Spleen (tissue), 11 donors: Measurements from ENCODE around the gene KDM5B. TPM values are rescaled to one million over a fixed set of nuclear protein-coding genes. Genes with fewer than 3 reads are reported as not detected.

Experiments used
- DNase-seq: peaks from one replicate; pipeline ENCODE4 v3.0.0-alpha.2; 2020
- H3K27ac ChIP-seq, 8 donors: fragments of 200-600 bp; sonication (generic) in 7 of 8; 1 replicate in 4 of 8; 2 replicates in 4 of 8; pipeline versions ENCODE4 v1.5.0 to v1.8.0; 2016 to 2021; ENCODE audit warnings: inconsistent platforms in 4 of 8, mild to moderate bottlenecking in 4 of 8, moderate library complexity in 1 of 8
- H3K27me3 ChIP-seq, 7 donors: fragments of 200-600 bp; sonication (generic) in 6 of 7; replicated peaks in 1 of 7; 1 replicate in 4 of 7; 2 replicates in 3 of 7; pipeline versions ENCODE4 v1.5.0 to v1.8.0; 2016 to 2021; ENCODE audit warnings: inconsistent platforms in 3 of 7, mild to moderate bottlenecking in 1 of 7
- H3K36me3 ChIP-seq, 6 donors: fragments of 200-600 bp; sonication (generic) in 5 of 6; 1 replicate in 4 of 6; 2 replicates in 2 of 6; pipeline versions ENCODE4 v1.5.0 to v1.8.0; 2016 to 2021; ENCODE audit warnings: inconsistent platforms in 2 of 6
- H3K4me1 ChIP-seq, 6 donors: fragments of 200-600 bp; sonication (generic) in 5 of 6; 1 replicate in 3 of 6; 2 replicates in 3 of 6; pipeline versions ENCODE4 v1.5.0 to v1.8.0; 2016 to 2021; ENCODE audit warnings: inconsistent platforms in 3 of 6
- H3K4me3 ChIP-seq, 8 donors: fragments of 200-600 bp; sonication (generic) in 7 of 8; 1 replicate in 4 of 8; 2 replicates in 4 of 8; pipeline versions ENCODE4 v1.5.0 to v1.8.0; 2016 to 2021; ENCODE audit warnings: inconsistent platforms in 4 of 8, mild to moderate bottlenecking in 4 of 8, moderate library complexity in 2 of 8
- H3K9me3 ChIP-seq, 8 donors: fragments of 200-600 bp; sonication (generic) in 7 of 8; 1 replicate in 4 of 8; 2 replicates in 4 of 8; pipeline versions ENCODE4 v1.5.0 to v1.8.0; 2016 to 2021; ENCODE audit warnings: inconsistent platforms in 4 of 8
- CTCF ChIP-seq, 11 experiments: fragments of 200-600 bp in 7 of 11; fragments of 450-650 bp in 4 of 11; sonication (generic) in 4 of 11; IDR thresholded peaks in 8 of 11; conservative IDR thresholded peaks in 3 of 11; 1 replicate in 7 of 11; 2 replicates in 4 of 11; pipeline versions ENCODE4 v1.4.0 to v1.8.0; 2016 to 2021; ENCODE audit warnings: antibody characterized with exemption in 11 of 11, inconsistent platforms in 4 of 11, mild to moderate bottlenecking in 1 of 11
- POLR2A ChIP-seq, 3 donors: fragments of 450-650 bp; IDR thresholded peaks; one replicate each; pipeline ENCODE4 v1.5.1; 2017; ENCODE audit warnings: antibody characterized with exemption in 3 of 3, mild to moderate bottlenecking in 1 of 3
- POLR2AphosphoS5 ChIP-seq, 3 donors: sonication (generic); formaldehyde crosslinking; IDR thresholded peaks; one replicate each; pipeline ENCODE4 v1.5.1; 2017; ENCODE audit warnings: antibody characterized with exemption in 3 of 3
- WGBS, 5 donors: extraction: QIAGEN DNeasy Blood & Tissue Kit in 3 of 5; methylation state at CpG; one replicate each; pipeline versions ENCODE4 v1.1.5 to v1.1.7; 2013 to 2018; 5-methylcytosine and 5-hydroxymethylcytosine counted together
- intact Hi-C: fragments of 100-400 bp; cut with DNase I; formaldehyde crosslinking; loops from one replicate; pipeline ENCODE4 v1.15.0; 2023; ENCODE audit warnings: low total_unique reads
- polyA plus RNA-seq, 3 donors: library from polyadenylated mRNA; stranded (reverse); fragments of 200-250 nt; gene quantifications; one replicate each; pipeline ENCODE4 v1.2.1, GENCODE V29; 2013
- total RNA-seq, 7 donors: library from RNA; depleted of rRNA in 3 of 7; stranded (reverse); fragments of >200 nt in 3 of 7; fragmentation: NEBNext Ultra II Directional in 4 of 7; extraction: Animal tissue kit (Norgen Biotek cat#: 25700) in 4 of 7; gene quantifications; one replicate each; pipeline versions ENCODE4 v1.1.0 to v1.2.1, GENCODE V29; 2016 to 2021
- donor health status: healthy with polysubstance abuse.
- donor health status: DM: no; HTN: no; CAD: no; lungs with moderate emphysema.
- donor health status: DM: no; HTN: no; CAD: no.
- donor health status: Bipolar disorder and iron deficiency.
- donor health status: healthy.
- donor health status: DM: no; HTN: no; CAD: no.
- donor health status: DM: yes; HTN: yes; CAD: no.

Gene KDM5B
- total and polyA plus RNA-seq, 10 donors: 7.7 to 71.9 (median 52.3) TPM

GRCh38 chr1:202710070-202711045 lies 97.9 kb downstream of the KDM5B start, which contains the start of gene SYT2:
SYT2 (minus strand) TSS chr1:202710454; CDS start chr1:202605772, 104,682 bp downstream.
- Histone ChIP-seq H3K9me3 (no peaks in the 10 kb centered on the region), H3K36me3 (no peaks in the 10 kb centered on the region), H3K27ac (no peak within 1 kb of the TSS), H3K27me3 (peaks cover 6 to 90% (median 46%) of the 10 kb centered on the region in 7 donors), H3K4me1 (peaks cover 5 to 17% (median 13%) of the 10 kb centered on the region in 6 donors), H3K4me3 (peak within 1 kb of the TSS in 6 of 8 donors; percentile 4 to 50 (median 16))
- TF ChIP-seq POLR2AphosphoS5 (IDR thresholded peaks at IDR 0.05) (no peak), POLR2A (IDR thresholded peaks at IDR 0.05) (no peak), CTCF (IDR thresholded peaks at IDR 0.05 in 8 of 11, conservative IDR thresholded peaks at IDR 0.05 in 3 of 11) (no peak)
- 5 to 12% (median 7%) methylated on average over 35 to 64 of the region's 64 CpGs for WGBS, 5 donors
- intact Hi-C loops: loop anchor here (10.0 kb wide), 1 partner anchor 526 kb away; no protein-coding TSS in a partner anchor
- DNase-seq: peak; percentile 75

- 2 to 7% (median 6%) methylated on average over 22 to 34 of the region's 34 CpGs for WGBS, 5 donors
- peak; percentile 53 for DNase-seq
- peaks cover 6 to 90% (median 46%) of the 10 kb centered on the region in 7 donors for H3K27me3 ChIP-seq
- no peaks in the 10 kb centered on the region for H3K36me3 ChIP-seq
- peaks cover 5 to 17% (median 13%) of the 10 kb centered on the region in 6 donors for H3K4me1 ChIP-seq
- H3K27ac ChIP-seq: no peak overlapping the region
- intact Hi-C loops: loop anchor here (10.0 kb wide), 1 partner anchor 525 kb away; no protein-coding TSS in a partner anchor
- no peaks in the 10 kb centered on the region for H3K9me3 ChIP-seq
- TF ChIP-seq POLR2AphosphoS5 (IDR thresholded peaks at IDR 0.05): no peak
- TF ChIP-seq POLR2A (IDR thresholded peaks at IDR 0.05): no peak
- no peak for TF ChIP-seq CTCF (IDR thresholded peaks at IDR 0.05 in 8 of 11, conservative IDR thresholded peaks at IDR 0.05 in 3 of 11)
- H3K4me3 ChIP-seq: peak overlapping the region in 5 of 8 donors; percentile 4 to 50 (median 17)
Observed at GRCh38 chr1:202709276-202710041, 98.8 kb downstream of the KDM5B start.

- 52 to 69% (median 66%) methylated on average over 11 to 12 of the region's 12 CpGs for WGBS, 5 donors
- peak; percentile 59 for DNase-seq
- TF ChIP-seq CTCF (IDR thresholded peaks at IDR 0.05 in 8 of 11, conservative IDR thresholded peaks at IDR 0.05 in 3 of 11) (no peak), POLR2A (IDR thresholded peaks at IDR 0.05) (no peak), POLR2AphosphoS5 (IDR thresholded peaks at IDR 0.05) (no peak)
- Histone ChIP-seq H3K36me3 (no peaks in the 10 kb centered on the region), H3K4me3 (no peak overlapping the region), H3K4me1 (peaks cover 5 to 17% (median 13%) of the 10 kb centered on the region in 6 donors), H3K9me3 (no peaks in the 10 kb centered on the region), H3K27me3 (peaks cover 6 to 96% (median 46%) of the 10 kb centered on the region in 7 donors), H3K27ac (no peak overlapping the region)
- intact Hi-C loops: no loop called here
Observed at GRCh38 chr1:202708456-202709275, 99.6 kb downstream of the KDM5B start.
